Tibial nerve (tissue), 4 donors: Measurements from ENCODE around the gene MAP2.

Experiments
- CTCF ChIP-seq, 5 experiments: fragments of 200-600 bp in 3 of 5; fragments of 450-650 bp in 2 of 5; sonication (generic) in 3 of 5; IDR thresholded peaks; one replicate each; pipeline ENCODE4 v1.5.1; 2016 to 2019; ENCODE audit warnings: antibody characterized with exemption in 5 of 5, mild to moderate bottlenecking in 3 of 5, moderate library complexity in 2 of 5
- EP300 ChIP-seq, 2 donors: sonication (generic); formaldehyde crosslinking; IDR thresholded peaks; one replicate each; pipeline ENCODE4 v1.6.1; 2017; ENCODE audit warnings: antibody characterized with exemption in 2 of 2, mild to moderate bottlenecking in 1 of 2

- no peak for TF ChIP-seq EP300 (IDR thresholded peaks at IDR 0.05)
- TF ChIP-seq CTCF (IDR thresholded peaks at IDR 0.05), result no peak
These were observed 262.6 kb downstream of the MAP2 start for GRCh38 chr2:209686448-209686847.
